Adrenal gland (tissue), 5 donors: ENCODE results near the gene ALG3.

Experiments used
- CTCF ChIP-seq, 6 experiments: fragments of 450-650 bp in 4 of 6; fragments of 200-600 bp in 2 of 6; sonication (generic) in 1 of 6; IDR thresholded peaks; 1 replicate in 5 of 6; 2 replicates in 1 of 6; pipeline versions ENCODE4 v1.5.1 to v1.8.0; 2016 to 2021; ENCODE audit warnings: antibody characterized with exemption in 6 of 6, mild to moderate bottlenecking in 2 of 6, moderate library complexity in 1 of 6
- POLR2A ChIP-seq, 2 donors: fragments of 450-650 bp; IDR thresholded peaks; one replicate each; pipeline ENCODE4 v1.6.1; 2017; ENCODE audit warnings: antibody characterized with exemption in 2 of 2, mild to moderate bottlenecking in 2 of 2, moderate library complexity in 1 of 2
- donor health status: DM: no; HTN: no; CAD: no.

- TF ChIP-seq CTCF (IDR thresholded peaks at IDR 0.05) (no peak), POLR2A (IDR thresholded peaks at IDR 0.05) (no peak)
Measured at GRCh38 chr3:184261270-184261853, 12.6 kb upstream of the ALG3 start, which contains the start of gene CAMK2N2.
